Activated T-cell treated with anti-CD3 and anti-CD28 coated beads for 1 hour (primary cell): ENCODE results near the gene GOLGA6A.
A peak's percentile ranks its signal among the peaks of the same experiment; 100 is the strongest.
"Not testable (repeated sequence)": the region's sequence is repeated elsewhere in the genome, so short reads cannot be mapped to it uniquely, and the experiment has no call there.

Experiments used
- DNase-seq: peaks from one replicate; pipeline ENCODE4 v3.0.0-alpha.2; 2020; ENCODE audit warnings: low read depth

Gene GOLGA6A

DNA sequence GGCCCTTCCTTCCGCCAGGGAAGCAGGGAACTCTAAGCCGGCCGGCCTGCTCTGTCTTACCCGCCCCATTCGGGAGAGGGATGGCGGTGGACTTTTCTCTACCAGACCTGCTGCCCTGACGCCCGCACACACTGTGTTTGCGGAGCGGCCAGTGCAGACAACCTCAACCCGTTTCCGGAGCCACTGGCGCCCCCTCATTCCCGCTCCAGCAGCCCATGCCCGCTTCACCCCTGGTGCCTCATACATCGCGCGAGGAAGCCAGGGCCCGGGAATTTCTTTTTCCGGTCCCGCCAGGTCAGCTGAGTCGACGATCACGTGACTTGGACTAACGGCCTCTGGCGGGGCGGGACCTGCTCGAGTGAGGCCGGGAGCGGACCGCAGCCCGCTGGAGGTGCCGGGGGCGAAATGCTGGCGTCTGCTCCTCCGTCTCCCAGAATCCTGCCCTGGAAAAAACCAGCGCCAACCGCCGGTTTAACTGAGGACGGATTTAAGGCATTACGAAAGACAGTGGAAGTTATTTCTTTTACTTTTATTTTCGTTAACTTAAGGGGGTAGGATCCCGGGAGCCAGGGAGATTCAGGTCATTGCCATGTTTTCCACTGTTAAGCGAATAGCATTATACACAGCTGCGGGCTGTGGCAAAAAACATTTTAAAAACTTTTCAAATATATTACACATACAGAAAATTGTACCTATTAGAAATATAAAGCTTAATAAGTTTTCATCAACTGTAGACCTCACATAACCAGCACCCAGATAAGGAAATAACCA, 17.8 kb upstream of the GOLGA6A start:
- DNase-seq, result peak; percentile 18

DNA sequence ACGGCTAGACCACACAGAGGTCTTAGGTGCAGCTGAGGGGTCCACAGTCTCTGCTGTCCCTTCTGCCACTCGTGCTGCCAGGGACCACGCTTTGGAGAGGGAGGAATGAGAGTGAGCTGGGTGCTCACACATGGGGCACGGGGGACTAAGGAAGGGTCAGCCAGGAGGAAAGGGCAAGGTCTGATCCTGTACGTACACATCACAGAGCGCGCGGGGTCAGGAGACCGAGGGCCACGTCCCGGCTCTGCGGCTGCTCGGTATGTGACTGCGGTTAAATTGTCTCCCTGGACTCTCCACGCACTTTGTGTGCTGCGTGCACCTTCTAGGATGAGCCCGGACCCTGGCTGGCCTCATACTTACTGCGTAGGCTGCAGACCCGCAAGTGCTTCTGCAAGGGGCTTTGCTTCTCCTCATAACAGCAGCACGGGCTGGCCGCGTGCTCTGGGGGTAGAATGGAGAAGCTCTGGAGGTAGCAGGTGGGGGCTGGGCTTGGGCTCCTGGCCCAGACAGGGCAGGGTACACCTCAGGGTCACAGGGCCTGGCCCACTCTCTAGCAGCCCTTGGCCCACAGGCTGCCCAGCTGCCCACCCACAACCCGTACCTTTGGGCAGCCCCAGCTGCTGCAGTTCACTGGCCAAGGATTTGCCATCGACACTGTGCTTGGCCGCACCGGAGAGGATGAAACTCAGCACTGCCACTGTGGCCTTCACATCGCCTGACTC, 14.6 kb upstream of the GOLGA6A start:
- DNase-seq, result not testable (repeated sequence)

DNA sequence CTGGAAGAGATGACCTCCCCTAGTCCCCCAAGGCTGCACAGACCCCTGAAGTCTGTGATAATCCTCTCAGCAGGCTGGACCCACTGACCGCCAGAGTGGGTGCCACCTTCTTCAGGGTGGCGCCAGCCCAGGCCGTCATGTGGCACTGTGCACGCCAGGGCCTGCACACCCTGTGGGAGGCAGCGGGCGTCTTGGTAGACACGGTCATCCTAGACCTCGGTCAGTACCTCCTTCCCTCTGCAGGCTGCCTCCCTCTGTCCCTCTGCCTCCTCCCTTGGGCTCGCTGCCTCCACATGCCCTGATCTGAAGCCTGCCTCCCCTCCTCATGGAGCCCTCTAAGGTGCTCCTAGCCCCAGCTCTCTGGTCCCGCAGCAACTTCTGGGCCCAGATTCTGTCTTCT, 13.3 kb upstream of the GOLGA6A start:
- not testable (repeated sequence) for DNase-seq

DNA sequence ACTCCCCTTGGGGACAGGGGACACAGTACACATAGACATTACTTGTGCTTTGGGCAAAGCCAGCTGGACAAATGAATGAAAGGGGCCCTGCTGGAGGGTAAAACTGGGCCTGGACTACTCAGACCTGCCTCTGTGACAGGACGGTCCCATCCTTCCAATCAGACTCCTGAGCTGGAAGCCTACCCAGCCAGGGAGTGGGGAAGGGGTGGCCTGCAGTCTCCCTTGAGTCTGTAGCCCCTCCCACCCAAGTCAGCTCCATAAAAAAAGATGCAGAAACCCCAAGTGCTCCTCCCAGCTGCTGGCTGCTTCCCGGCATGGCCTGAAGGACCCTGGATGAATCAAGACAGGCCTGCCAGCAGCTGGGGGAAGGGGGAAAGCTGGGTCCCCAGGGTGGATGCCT, 12.2 kb upstream of the GOLGA6A start:
- DNase-seq, result not testable (repeated sequence)

DNA sequence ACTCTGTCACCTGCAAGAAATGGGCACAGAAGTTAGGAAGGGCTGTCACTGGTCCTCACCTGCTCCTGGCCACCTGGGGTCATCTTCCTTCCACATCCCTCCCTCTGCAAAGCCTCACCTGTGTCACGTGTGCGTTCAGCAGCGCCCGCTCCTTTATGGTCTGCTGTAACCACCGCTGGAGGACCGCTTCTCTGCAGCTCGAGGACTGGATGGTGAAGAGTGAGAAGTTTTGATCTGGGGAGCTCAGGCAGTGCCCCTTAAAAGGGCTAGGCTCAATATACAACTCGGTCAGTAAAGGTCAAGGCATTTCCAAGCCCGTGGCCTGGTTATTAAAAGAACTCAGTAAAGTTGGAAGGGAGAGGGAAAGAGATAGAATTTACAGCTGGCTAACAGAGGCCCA, 6.6 kb downstream of the GOLGA6A start:
- not testable (repeated sequence) for DNase-seq

GRCh38 chr15:74072614-74073337, 9.6 kb downstream of the GOLGA6A start:
- peak; percentile 23 for DNase-seq

GRCh38 chr15:74072132-74072531, 10.2 kb downstream of the GOLGA6A start:
- not testable (repeated sequence) for DNase-seq

DNA sequence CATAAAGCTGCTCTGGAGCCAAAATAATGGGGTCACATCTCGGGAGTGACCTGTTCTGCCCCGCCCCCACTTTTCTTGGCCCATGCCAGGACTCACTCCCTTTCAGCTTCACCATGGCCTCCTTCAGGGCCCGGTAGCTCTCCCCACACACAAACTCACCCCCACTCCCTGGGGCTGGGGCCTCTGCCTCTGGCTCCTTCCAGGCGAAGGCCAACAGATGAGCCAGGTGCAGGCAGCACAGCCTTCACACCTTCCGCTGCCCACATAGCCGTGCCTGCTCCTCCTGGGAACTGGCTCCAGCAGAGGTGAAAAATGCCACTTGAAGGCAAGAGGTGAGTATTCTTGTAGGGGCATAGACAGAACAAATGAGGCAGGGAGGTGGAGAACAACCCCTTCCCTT, 10.7 kb downstream of the GOLGA6A start:
- not testable (repeated sequence) for DNase-seq

- peak; percentile 36 for DNase-seq
These were observed 16.5 kb downstream of the GOLGA6A start for GRCh38 chr15:74065684-74066411.

- DNase-seq, result not testable (repeated sequence)
These were observed 17.5 kb downstream of the GOLGA6A start for GRCh38 chr15:74064822-74065221.

- DNase-seq, result not testable (repeated sequence)
These were observed 18.2 kb downstream of the GOLGA6A start for GRCh38 chr15:74064183-74064582.

- not testable (repeated sequence) for DNase-seq
These were observed 18.8 kb downstream of the GOLGA6A start for GRCh38 chr15:74063425-74064146.

- no peak for DNase-seq
These were observed 19.7 kb downstream of the GOLGA6A start for GRCh38 chr15:74062671-74063070.

- no peak for DNase-seq
These were observed 20.1 kb downstream of the GOLGA6A start for GRCh38 chr15:74062236-74062635.

GRCh38 chr15:74060251-74060650, 22.1 kb downstream of the GOLGA6A start:
- no peak for DNase-seq

DNA sequence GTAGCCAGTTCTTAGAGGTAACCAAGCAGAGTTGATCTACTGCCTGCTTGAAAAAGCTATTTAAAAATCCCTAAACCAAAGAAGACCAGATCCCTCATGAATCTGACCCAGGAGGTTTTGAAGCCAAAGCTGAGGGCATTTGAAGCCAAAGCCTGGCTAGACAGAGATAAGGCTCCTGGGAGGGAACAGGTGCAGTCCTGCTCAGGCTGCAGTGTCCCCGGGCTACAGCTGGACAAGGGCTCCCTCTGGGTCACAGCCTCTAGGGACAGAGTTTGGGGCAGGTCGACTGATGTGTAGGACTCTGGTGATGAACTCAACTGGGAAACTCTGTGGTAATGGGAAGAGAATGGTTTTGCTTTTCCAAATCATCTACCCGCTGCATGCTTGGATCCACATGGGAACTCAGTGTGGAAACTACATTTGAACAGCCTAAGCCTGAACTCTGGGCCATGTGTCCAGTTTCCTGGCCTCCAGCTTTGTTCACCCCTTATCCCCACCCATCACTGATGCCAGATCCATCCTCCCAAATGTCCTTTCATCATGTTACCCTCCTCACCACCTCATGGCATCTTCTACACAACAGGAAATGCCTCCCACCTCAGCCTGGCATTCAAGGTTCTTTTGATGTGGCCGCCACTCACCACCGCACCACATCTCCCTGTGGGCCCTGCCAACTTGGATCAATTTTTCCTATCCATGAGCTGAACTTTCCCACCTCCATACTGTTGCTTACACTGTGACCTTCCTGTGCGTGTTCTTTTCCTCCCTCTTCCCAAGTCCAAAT, 23.1 kb downstream of the GOLGA6A start:
- DNase-seq, result not testable (repeated sequence)

- DNase-seq, result not testable (repeated sequence)
These were observed 26.0 kb downstream of the GOLGA6A start for GRCh38 chr15:74056330-74056729.

DNA sequence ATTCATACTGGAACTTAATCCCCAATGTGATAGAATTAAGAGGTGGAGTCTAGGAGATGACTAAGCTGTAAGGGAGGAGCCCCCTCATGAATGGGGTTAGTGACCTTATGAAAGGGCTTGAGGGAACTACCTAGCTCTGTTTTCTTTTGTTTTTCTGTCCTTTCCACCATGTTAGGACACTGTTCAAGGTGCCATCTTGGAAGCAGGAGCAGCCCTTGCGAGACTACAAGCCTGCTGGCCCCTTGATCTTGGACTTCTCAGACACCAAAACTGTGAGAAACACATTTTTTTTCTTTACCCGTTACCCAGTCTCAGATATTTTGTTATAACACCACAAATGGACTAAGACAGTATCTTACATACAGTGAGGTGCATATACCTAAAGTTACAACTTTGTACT, 26.5 kb downstream of the GOLGA6A start:
- no peak for DNase-seq

- DNase-seq, result peak; percentile 54
These were observed 28.3 kb downstream of the GOLGA6A start for GRCh38 chr15:74053941-74054529.

DNA sequence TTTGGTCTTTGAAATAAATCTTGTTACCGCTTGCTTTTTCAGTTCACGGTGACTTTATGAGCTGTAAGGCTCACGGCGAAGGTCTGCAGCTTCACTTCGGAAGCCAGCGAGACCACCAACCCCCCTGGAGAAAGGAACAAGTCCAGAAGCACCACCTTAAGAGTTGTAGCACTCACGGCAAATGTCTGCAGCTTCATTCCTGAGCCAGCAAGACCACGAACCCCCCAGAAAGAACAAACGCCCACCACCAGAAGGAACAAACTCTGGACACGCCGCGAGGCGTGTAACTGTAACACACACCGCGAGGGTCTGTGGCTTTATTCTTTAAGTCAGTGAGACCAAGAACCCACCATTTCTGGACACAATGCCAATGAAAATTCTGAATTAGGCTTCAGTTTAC, 28.8 kb downstream of the GOLGA6A start:
- DNase-seq, result no peak
